Mesendoderm (in vitro differentiated cells): Measurements from ENCODE around the gene SNHG17.

ENCODE experiments used
- DNase-seq: peaks from one replicate; pipeline ENCODE4 v3.0.0; 2013
- H2AK5ac ChIP-seq: 2 replicates; pipeline ENCODE4 v1.6.1; 2013; ENCODE audit warnings: low read length, inconsistent platforms
- H2BK120ac ChIP-seq: 2 replicates; pipeline ENCODE4 v1.6.1; 2013; ENCODE audit warnings: low read depth, mild to moderate bottlenecking, low read length, moderate library complexity, mixed read lengths
- H2BK15ac ChIP-seq: replicated peaks from 2 replicates; pipeline ENCODE4 v1.6.1; 2013; ENCODE audit warnings: low read depth, mild to moderate bottlenecking, moderate library complexity
- H2BK5ac ChIP-seq: 2 replicates; pipeline ENCODE4 v1.6.1; 2013; ENCODE audit warnings: low read length, inconsistent platforms
- H3K18ac ChIP-seq: 2 replicates; pipeline ENCODE4 v1.6.1; 2013; ENCODE audit warnings: mild to moderate bottlenecking, low read length, mixed read lengths
- H3K23ac ChIP-seq: one replicate; pipeline ENCODE4 v1.6.1; 2013; ENCODE audit warnings: low read length
- H3K27ac ChIP-seq: 2 replicates; pipeline ENCODE4 v1.5.1; 2013; ENCODE audit warnings: low read depth, mild to moderate bottlenecking, inconsistent platforms, low read length, moderate library complexity
- H3K27me3 ChIP-seq: 2 replicates; pipeline ENCODE4 v1.6.1; 2013; ENCODE audit warnings: low read length, control low read depth, mild to moderate bottlenecking, inconsistent platforms; ENCODE audit not compliant: insufficient read depth, poor library complexity
- H3K36me3 ChIP-seq: 2 replicates; pipeline ENCODE4 v1.6.1; 2013; ENCODE audit warnings: low read length, inconsistent platforms; ENCODE audit not compliant: control insufficient read depth, insufficient read depth
- H3K4ac ChIP-seq: one replicate; pipeline ENCODE4 v1.6.1; 2013; ENCODE audit warnings: low read depth, mild to moderate bottlenecking, low read length, moderate library complexity
- H3K4me1 ChIP-seq: 2 replicates; pipeline ENCODE4 v1.6.1; 2013; ENCODE audit warnings: low read depth, low read length, inconsistent platforms; ENCODE audit not compliant: control insufficient read depth
- H3K4me2 ChIP-seq: 2 replicates; pipeline ENCODE4 v1.6.1; 2013; ENCODE audit warnings: low read length
- H3K4me3 ChIP-seq: 2 replicates; pipeline ENCODE4 v1.5.1; 2013; ENCODE audit warnings: mild to moderate bottlenecking, low read length
- H3K56ac ChIP-seq: one replicate; pipeline ENCODE4 v1.6.1; 2013; ENCODE audit warnings: low read length
- H3K79me1 ChIP-seq: 2 replicates; pipeline ENCODE4 v1.6.1; 2013; ENCODE audit warnings: low read length, inconsistent platforms
- H3K79me2 ChIP-seq: 2 replicates; pipeline ENCODE4 v1.6.1; 2013; ENCODE audit warnings: mild to moderate bottlenecking, low read length; ENCODE audit not compliant: control insufficient read depth, insufficient read depth
- H3K9ac ChIP-seq: 2 replicates; pipeline ENCODE4 v1.6.1; 2013; ENCODE audit warnings: low read length, inconsistent platforms
- H4K5ac ChIP-seq: one replicate; pipeline ENCODE4 v1.6.1; 2013; ENCODE audit warnings: low read length
- H4K8ac ChIP-seq: one replicate; pipeline ENCODE4 v1.6.1; 2013; ENCODE audit warnings: low read depth, mild to moderate bottlenecking, control low read depth, low read length, moderate library complexity
- WGBS: extraction: QIAGEN DNeasy Blood & Tissue Kit; methylation state at CpG from one replicate; pipeline ENCODE4 v1.1.7; 2013; ENCODE audit warnings: low lambda C conversion rate, missing lambda C conversion rate; ENCODE audit not compliant: insufficient coverage; ENCODE audit errors: extremely low coverage; 5-methylcytosine and 5-hydroxymethylcytosine counted together

The SNHG17 gene

DNA sequence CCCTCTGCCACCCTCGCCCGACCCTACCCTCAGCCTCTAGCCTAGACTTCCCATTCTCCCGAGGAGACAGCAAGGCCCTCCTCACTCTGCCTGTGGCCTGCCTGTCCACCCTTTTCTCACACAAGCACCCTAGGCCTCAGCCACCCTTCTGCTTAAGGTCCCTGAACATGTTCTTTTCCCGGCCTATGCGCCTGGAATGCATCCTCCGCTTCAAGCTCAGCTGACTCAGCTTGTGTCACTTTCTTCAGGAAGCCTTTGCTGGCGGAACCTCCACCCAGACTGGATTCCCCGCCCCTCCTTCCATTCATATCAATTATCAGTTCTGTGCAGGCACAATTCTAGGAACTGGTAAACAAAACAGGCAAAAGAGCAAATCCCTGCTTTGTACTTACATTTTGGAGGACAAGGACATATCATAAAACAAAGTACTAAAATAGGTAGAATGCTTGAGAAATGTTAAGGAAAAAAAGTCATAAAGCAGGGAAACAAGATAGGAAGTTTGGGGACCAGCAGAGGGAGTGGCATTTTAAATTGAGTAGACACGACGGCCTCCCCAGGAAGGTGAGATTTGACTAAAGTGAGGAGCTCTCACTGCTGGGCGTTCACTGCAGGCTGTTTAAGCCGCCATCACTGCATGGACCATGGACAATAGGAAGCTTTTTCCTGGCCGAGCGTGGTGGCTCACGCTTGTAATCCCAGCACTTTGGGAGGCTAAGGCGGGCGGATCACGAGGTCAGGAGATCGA is 17.9 kb upstream of the SNHG17 start:
- Histone ChIP-seq H3K36me3 (peaks cover 3% of the 10 kb centered on the region), H3K79me2 (no peaks in the 10 kb centered on the region), H2BK15ac (no peak overlapping the region), H3K79me1 (peaks cover 5% of the 10 kb centered on the region), H3K18ac (no peak overlapping the region), H3K9ac (no peak overlapping the region), H4K5ac (no peak overlapping the region), H2AK5ac (no peak overlapping the region), H3K23ac (no peak overlapping the region), H3K4me2 (no peak overlapping the region), H2BK5ac (no peak overlapping the region), H3K4me1 (peaks cover 3% of the 10 kb centered on the region), H4K8ac (no peak overlapping the region), H3K4ac (no peak overlapping the region), H2BK120ac (no peak overlapping the region), H3K56ac (no peak overlapping the region), H3K4me3 (no peak overlapping the region), H3K27me3 (no peaks in the 10 kb centered on the region), H3K27ac (no peak overlapping the region)
- WGBS = no CpG with 5 or more reads among the region's 19 CpGs
- no peak for DNase-seq

DNA sequence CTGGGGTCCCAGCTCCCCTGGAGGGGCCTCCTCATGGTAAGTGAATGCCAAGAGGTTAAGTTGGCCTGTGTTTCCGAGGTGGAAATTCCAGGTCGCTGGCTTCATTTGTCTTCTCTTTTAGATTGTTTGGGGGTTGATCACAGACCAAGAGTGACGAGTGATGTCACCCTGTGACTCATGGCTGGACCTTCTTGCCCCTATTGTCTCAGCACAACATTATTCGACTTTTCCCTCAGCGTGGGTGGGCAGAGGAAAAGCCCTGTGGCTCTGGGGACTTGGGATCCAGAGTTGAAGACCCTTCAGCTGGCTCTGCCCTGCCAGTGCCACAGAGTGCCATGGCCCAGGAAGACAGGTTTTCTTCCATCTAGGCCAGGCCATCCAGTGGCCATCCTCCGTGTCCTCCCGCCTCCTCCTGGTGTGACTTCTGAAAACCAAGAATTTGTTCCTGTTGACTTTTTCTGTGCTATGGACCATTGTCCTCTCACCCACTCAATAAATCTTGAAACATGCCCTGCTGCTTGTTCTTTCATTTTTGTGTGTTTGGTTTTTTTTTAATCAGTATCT is 15.4 kb upstream of the SNHG17 start:
- H3K9ac ChIP-seq = no peak overlapping the region
- no peak overlapping the region for H3K27ac ChIP-seq
- H3K56ac ChIP-seq = no peak overlapping the region
- H3K4me2 ChIP-seq = no peak overlapping the region
- H4K8ac ChIP-seq = no peak overlapping the region
- H3K79me1 ChIP-seq = peaks cover 9% of the 10 kb centered on the region
- H3K4me3 ChIP-seq = no peak overlapping the region
- H3K27me3 ChIP-seq = no peaks in the 10 kb centered on the region
- H4K5ac ChIP-seq = no peak overlapping the region
- no peak overlapping the region for H2BK5ac ChIP-seq
- H2BK120ac ChIP-seq = no peak overlapping the region
- H3K4me1 ChIP-seq = peaks cover 7% of the 10 kb centered on the region
- H2AK5ac ChIP-seq = no peak overlapping the region
- WGBS = no CpG with 5 or more reads among the region's 7 CpGs
- DNase-seq = peak; percentile 66
- no peak overlapping the region for H2BK15ac ChIP-seq
- H3K4ac ChIP-seq = no peak overlapping the region
- H3K79me2 ChIP-seq = peaks cover 3% of the 10 kb centered on the region
- H3K23ac ChIP-seq = no peak overlapping the region
- H3K36me3 ChIP-seq = peaks cover 3% of the 10 kb centered on the region
- no peak overlapping the region for H3K18ac ChIP-seq

DNA sequence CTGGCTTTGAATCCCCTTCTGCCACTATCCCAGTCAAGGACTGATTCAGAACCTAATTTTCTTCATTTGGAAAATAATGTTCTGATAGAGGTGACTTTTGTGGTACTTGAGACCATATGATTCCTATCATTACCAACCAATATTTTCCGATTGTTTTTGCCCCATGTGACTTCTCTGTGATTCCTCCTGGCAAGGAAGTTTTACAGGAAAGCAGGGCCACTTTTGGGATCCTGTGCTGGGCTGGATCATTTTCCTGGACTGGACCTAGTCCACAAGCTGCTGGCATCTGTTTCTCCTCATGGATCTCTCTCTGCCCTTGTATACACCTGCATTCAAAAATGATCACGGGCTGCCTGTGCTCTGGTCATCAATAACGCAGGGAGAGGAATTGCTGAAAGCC is 13.9 kb upstream of the SNHG17 start:
- no peak overlapping the region for H3K4ac ChIP-seq
- no peak overlapping the region for H3K4me2 ChIP-seq
- peaks cover 9% of the 10 kb centered on the region for H3K79me1 ChIP-seq
- no peak overlapping the region for H3K56ac ChIP-seq
- no peaks in the 10 kb centered on the region for H3K27me3 ChIP-seq
- H3K36me3 ChIP-seq = peaks cover 3% of the 10 kb centered on the region
- peaks cover 7% of the 10 kb centered on the region for H3K4me1 ChIP-seq
- H2AK5ac ChIP-seq = no peak overlapping the region
- H2BK5ac ChIP-seq = no peak overlapping the region
- no peak overlapping the region for H3K9ac ChIP-seq
- WGBS = no CpG with 5 or more reads among the region's 3 CpGs
- H2BK120ac ChIP-seq = no peak overlapping the region
- no peak overlapping the region for H4K8ac ChIP-seq
- H3K18ac ChIP-seq = no peak overlapping the region
- no peak overlapping the region for H4K5ac ChIP-seq
- no peak overlapping the region for H2BK15ac ChIP-seq
- H3K4me3 ChIP-seq = no peak overlapping the region
- no peak overlapping the region for H3K27ac ChIP-seq
- H3K23ac ChIP-seq = no peak overlapping the region
- H3K79me2 ChIP-seq = peaks cover 3% of the 10 kb centered on the region
- no peak for DNase-seq

DNA sequence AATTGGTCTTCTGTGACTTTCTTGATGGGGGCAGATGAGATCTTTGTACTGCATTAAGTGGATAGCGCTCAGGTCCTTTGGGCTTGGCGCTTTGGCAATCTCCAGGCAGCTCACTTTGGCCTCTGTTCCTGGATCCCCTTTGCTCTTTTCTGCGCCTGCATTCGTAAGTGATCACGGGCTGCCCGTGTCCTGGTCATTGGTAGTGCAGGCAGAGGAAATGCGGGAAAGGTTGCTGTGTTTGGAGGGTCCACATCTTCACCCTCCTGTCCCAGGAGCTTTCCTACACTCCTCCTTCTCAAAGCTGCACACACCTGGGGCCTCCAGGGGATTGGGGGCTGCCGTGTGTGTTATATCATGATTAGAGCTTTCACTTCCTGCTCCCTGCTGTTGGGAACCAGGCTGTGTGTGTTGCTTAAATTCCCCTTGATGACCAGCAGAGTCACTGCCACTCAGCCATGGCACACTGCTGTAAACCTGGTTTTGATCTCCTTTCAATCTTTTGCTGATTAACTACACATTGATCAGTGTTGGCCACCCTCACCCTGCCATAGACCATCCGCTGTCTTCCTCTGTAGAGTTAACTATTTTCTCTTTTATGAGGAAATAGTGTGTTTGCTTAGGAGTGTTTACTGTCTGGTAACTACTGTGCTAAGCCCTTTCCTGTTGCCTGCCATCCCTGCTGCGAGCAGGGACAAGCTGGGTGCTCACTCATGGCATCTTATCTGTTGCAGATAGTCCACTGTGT is 13.0 kb upstream of the SNHG17 start:
- Histone ChIP-seq H3K27ac (no peak overlapping the region), H3K4me3 (no peak overlapping the region), H4K5ac (no peak overlapping the region)

DNA sequence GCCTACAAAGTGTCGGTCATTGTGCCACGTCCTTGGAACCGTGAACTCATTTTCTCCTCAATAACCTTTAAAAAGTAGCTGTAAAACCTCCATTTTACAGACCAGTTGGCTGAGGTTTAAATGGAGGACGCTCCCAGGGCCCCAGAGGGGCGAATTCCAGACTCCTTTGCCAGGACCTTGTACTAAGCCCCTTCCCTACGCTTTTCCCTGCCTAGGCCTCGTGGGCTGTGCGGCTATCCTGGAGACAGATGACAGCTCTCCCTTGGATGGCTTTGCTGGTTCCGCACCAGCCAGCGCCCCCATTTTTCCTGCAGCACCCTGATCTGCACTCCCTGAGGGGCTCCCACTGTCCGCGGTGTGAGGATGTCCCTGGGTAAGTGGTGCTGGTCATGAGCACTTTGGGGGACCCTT is 12.1 kb upstream of the SNHG17 start:
- Histone ChIP-seq H3K27ac (no peak overlapping the region), H3K4me2 (peak overlapping the region; percentile 49), H3K79me1 (peaks cover 9% of the 10 kb centered on the region), H3K23ac (no peak overlapping the region), H3K56ac (peak overlapping the region; percentile 82), H4K5ac (no peak overlapping the region), H3K4me3 (peak overlapping the region; percentile 86), H2BK15ac (no peak overlapping the region), H2BK5ac (no peak overlapping the region), H2AK5ac (peak overlapping the region; percentile 39), H3K4ac (peak overlapping the region; percentile 92), H3K18ac (no peak overlapping the region), H2BK120ac (no peak overlapping the region), H3K79me2 (peaks cover 3% of the 10 kb centered on the region), H3K4me1 (peaks cover 7% of the 10 kb centered on the region), H4K8ac (no peak overlapping the region), H3K36me3 (peaks cover 3% of the 10 kb centered on the region), H3K9ac (peak overlapping the region; percentile 77), H3K27me3 (no peaks in the 10 kb centered on the region)
- WGBS = no CpG with 5 or more reads among the region's 12 CpGs
- DNase-seq = no peak

More for the DNA sequence above, 13.0 kb upstream of the SNHG17 start:
- H2BK120ac ChIP-seq = no peak overlapping the region
- no peak overlapping the region for H2AK5ac ChIP-seq
- no peak overlapping the region for H3K4ac ChIP-seq
- WGBS = no CpG with 5 or more reads among the region's 10 CpGs
- H3K4me1 ChIP-seq = peaks cover 7% of the 10 kb centered on the region
- peak overlapping the region; percentile 20 for H3K4me2 ChIP-seq
- H3K18ac ChIP-seq = no peak overlapping the region
- peaks cover 3% of the 10 kb centered on the region for H3K36me3 ChIP-seq
- peak overlapping the region; percentile 23 for H3K9ac ChIP-seq
- H3K56ac ChIP-seq = peak overlapping the region; percentile 54
- H3K23ac ChIP-seq = no peak overlapping the region
- no peak overlapping the region for H2BK15ac ChIP-seq
- DNase-seq = peak; percentile 70
- H3K79me1 ChIP-seq = peaks cover 9% of the 10 kb centered on the region
- no peaks in the 10 kb centered on the region for H3K27me3 ChIP-seq
- no peak overlapping the region for H4K8ac ChIP-seq
- no peak overlapping the region for H2BK5ac ChIP-seq
- H3K79me2 ChIP-seq = peaks cover 3% of the 10 kb centered on the region
